Activated CD4-positive, alpha-beta T cell treated with anti-CD3 and anti-CD28 coated beads for 48 hours (primary cell): ENCODE data around the gene TGFBR2.
A peak's percentile ranks its signal among the peaks of the same experiment; 100 is the strongest.
"Not testable (repeated sequence)": the region's sequence is repeated elsewhere in the genome, so short reads cannot be mapped to it uniquely, and the experiment has no call there.

ENCODE experiments used
- DNase-seq: peaks from one replicate; pipeline ENCODE4 v3.0.0-alpha.2; 2020

The TGFBR2 gene

GRCh38 chr3:30659270-30660130 lies 53.1 kb downstream of the TGFBR2 start:
- DNase-seq, result no peak

- DNase-seq, result no peak
Measured at GRCh38 chr3:30660136-30660535, 53.7 kb downstream of the TGFBR2 start.

- DNase-seq, result no peak
Measured at GRCh38 chr3:30660656-30661055, 54.3 kb downstream of the TGFBR2 start.

- no peak for DNase-seq
Measured at GRCh38 chr3:30661098-30661873, 54.9 kb downstream of the TGFBR2 start.

DNA sequence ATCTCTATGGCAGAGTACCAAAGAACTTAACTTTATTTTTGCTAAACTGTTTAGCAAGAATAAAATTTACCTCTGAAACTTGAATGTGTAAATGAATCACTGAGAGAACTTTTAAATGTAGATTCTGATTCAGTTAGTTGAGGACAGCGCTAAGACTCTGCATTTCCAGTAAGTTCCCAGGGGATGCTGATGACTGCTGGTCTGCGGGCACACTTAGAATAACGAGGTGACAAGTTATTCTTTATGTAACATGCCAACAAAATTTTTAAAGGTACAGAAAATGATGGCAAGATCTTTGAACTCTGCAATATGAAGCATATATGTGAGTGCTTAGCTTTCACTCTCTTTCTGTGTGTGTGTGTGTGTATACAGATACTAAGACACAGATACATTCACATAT lies 56.4 kb downstream of the TGFBR2 start:
- DNase-seq, result no peak

- no peak for DNase-seq
Measured at GRCh38 chr3:30663533-30664241, 57.3 kb downstream of the TGFBR2 start.

DNA sequence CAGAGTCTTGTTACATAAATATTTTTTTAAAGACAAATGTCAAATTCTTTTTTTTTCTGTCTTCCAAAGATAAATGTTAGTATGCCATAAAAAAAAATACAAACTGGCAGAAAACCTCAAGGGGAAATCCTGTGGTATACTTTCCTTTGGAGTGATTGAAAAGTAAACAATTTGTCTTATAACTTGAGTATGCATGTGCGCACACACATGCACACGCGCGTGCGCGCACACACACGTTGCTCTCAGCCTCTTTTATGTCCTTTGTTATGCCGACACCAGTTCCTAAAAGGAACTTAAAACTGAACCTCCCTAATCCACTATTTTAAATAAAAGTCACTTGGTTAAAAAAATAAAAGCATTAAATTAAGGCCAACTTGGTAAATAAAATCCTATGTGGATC lies 58.1 kb downstream of the TGFBR2 start:
- peak; percentile 43 for DNase-seq

DNA sequence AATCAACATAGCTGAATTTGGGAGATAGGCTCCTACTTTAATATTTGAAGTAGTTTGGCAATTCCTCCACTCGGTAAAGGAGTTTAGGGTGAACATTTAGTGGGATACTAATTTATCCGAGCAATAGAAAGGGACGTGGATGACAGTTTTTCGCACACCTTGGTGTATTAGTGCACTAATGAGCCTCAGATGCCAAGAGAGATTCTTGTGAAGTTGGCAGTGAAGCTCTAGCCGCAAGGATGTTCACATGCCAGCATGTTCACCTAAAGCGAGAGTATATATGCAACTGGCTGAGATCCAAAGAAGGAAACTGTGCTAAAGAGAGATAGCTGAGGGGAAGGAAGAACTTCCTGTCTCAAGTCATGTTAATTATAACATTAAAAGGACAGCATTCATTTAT lies 58.5 kb downstream of the TGFBR2 start:
- no peak for DNase-seq

DNA sequence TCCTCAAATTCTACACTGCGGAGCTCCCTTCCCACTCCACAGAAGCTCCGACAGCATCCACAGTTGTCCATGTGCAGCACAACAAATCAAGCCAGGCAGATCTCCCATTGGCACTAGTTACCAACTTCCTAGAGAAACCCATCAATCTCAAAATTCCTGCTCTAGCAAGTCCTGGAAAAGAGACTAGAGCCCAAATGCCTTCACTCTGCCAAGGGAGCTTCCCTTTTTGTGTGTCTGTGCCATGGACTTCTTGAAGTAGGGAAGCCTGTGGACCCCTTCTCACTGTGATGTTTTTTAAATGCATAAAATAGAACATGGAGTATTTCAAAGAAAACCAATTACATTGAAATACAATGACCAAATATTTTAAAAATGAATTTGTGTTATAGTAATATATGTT lies 59.1 kb downstream of the TGFBR2 start:
- no peak for DNase-seq

DNA sequence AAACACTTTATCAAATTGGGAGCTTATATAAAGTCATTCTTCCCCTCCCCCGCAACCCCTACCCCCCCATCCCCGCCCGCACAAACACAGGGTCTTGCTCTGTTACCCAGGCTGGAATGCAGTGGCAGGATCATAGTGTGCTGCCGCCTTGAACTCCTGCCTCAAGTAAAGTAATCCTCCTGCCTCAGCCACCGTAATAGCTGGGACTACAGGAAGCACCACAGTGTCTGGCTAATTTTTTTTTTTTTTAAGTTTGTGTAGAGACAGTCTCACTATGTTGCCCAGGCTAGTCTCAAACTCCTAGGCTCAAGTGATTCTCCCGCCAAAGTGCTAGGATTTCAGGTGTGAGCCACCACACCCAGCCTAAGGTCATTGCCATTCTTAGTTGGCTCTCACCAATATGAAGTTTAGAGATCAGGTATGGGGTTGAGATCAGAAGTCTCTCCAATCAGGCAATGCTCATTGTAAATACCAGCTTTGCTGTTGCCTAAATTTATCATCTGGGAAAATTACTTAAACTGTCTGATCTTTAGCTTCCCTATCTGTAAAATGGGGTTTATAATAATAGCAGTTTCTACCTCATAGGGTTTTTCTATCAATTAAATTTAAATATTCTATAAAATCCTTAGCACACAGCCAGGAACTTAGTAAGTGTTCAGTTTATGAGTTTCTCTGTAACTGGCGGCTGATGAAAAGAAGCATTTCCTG lies 60.3 kb downstream of the TGFBR2 start:
- DNase-seq, result no peak

GRCh38 chr3:30667280-30667651 lies 60.9 kb downstream of the TGFBR2 start:
- peak; percentile 40 for DNase-seq

DNA sequence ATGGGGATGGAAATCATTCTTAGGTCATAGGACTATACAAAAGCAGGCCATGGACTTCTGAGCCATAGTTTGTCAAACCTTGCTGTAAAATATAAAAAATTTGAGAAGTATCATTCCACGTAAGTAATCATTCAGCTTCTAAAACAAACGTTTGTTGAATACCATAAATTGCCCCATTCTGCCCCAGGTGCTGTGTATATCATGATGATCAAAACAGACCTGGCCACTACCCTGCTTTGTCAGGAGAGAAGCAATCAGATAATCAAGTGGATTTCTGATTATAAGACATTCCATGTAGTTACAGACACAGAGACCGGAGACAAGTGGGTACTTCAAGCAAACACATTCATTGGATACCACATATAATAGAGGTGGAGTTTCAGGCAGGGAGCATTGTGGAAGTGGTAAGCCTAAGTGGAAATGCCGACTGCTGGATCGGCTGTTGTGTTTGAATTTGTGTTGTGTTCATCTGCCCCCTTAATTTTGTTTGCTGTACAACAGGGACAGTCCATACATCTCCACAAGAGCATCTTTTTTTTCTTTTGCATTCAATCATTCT lies 61.7 kb downstream of the TGFBR2 start:
- no peak for DNase-seq

- DNase-seq, result not testable (repeated sequence)
Measured at GRCh38 chr3:30669360-30669934, 63.0 kb downstream of the TGFBR2 start.

DNA sequence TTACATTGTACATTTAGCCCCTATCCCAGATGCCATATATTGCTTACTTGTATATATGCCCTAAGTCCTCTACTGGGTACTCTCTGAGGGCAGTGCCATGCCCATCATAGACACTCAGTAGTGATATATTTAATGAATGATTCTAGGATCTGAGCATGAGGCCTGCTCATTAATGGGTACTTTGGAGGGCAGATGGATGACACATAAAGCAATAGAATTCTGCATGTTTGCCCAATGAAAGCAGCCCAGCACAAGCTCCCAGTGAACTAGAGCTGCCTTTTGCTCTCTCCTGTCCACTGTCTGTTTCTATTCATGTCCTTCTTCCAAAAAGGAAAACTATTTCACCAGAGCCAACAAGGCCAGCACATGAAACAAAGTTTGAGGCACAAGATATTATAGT lies 63.9 kb downstream of the TGFBR2 start:
- no peak for DNase-seq

- no peak for DNase-seq
Measured at GRCh38 chr3:30671527-30672286, 65.3 kb downstream of the TGFBR2 start.

DNA sequence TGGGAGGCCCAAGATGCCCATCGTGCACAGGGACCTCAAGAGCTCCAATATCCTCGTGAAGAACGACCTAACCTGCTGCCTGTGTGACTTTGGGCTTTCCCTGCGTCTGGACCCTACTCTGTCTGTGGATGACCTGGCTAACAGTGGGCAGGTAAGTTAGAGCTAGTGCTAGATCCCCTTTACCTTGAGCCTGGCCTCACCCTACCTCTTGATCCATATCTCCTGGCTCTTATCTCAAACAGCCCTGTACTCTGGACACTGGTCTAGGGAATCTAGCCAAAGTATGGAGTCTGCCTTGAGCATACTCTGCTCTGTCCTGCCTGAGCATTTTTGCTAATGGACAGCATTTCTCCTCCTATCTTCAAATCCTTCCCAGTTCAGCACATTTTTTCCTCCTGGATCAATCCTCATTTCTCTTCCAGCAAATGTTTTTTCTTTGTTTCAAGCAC lies 65.9 kb downstream of the TGFBR2 start:
- DNase-seq, result no peak

GRCh38 chr3:30672959-30673358 lies 66.6 kb downstream of the TGFBR2 start:
- no peak for DNase-seq

- DNase-seq, result no peak
Measured at GRCh38 chr3:30673425-30674341, 67.3 kb downstream of the TGFBR2 start.

DNA sequence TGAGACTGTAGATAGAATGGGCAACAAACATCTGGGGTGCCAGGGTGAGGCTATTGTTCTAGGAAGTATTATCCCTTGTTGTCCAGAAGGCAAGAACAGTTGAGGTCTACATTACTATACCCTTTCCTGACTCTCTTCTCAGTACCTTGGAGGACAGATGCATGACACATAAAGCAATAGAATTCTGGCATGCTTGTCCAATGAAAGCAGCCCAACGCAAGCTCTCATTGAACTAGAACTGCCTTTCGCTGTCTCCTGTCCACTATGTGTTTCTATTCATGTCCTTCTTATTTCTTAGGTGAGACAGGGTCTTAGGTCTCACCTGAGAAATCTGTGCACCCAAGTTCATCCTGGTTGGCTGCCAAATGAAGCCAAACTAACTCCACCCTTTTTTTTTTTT lies 68.6 kb downstream of the TGFBR2 start:
- no peak for DNase-seq

DNA sequence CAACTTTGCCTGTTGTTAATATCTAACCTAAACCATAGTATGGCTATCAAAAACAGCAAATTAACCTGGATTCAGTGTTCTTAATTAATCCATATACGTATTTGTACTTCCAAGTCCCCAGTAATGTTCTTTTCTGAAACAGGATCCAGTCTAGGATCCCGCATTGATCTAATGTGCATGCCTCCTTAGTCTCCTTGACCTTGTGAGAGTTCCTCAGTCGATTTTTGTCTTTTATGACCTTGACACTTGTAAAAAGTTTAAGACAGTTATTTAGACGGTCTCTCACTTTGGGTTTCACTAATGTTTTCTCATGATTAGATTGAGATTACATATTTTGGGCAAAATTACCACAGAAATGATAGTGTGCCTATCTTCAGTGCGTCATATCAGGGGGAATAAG lies 69.4 kb downstream of the TGFBR2 start:
- no peak for DNase-seq
